ENCODE measurements around the gene KCTD10. TPM values are rescaled to one million over a fixed set of nuclear protein-coding genes. Genes with fewer than 3 reads are reported as not detected.

Gene KCTD10
- total RNA-seq, 1 experiment from 2014 or later = 71.3 TPM

- H2BK5ac ChIP-seq (ENCODE audit: insufficient read length, low read length) = no peak overlapping the region
- H3K23me2 ChIP-seq (ENCODE audit: insufficient read length, low read depth, low read length, poor library complexity, severe bottlenecking) = no peaks in the 10 kb centered on the region
- peaks cover 7% of the 10 kb centered on the region in 2 experiments for H3K9me3 Mint-ChIP-seq
- H3K14ac ChIP-seq (ENCODE audit: insufficient read depth, low read length) = no peak overlapping the region
- no peak overlapping the region for H3K9ac ChIP-seq (ENCODE audit: extremely low read depth, insufficient read length, low read length)
- no peaks in the 10 kb centered on the region for H3K79me1 ChIP-seq (ENCODE audit: insufficient read depth, low read depth, low read length, poor library complexity, severe bottlenecking)
- H3K79me2 ChIP-seq (ENCODE audit: insufficient read depth, low read length) = no peaks in the 10 kb centered on the region
- H2AK5ac ChIP-seq (ENCODE audit: insufficient read length, low read length) = no peak overlapping the region
- no peak overlapping the region for H3K27ac Mint-ChIP-seq
- no peak overlapping the region for H2BK15ac ChIP-seq (ENCODE audit: low read depth, low read length)
- H3T11ph ChIP-seq (ENCODE audit: low read length) = no peak overlapping the region
- H3K56ac ChIP-seq (ENCODE audit: insufficient read length, low read depth, low read length) = no peak overlapping the region
- no peak overlapping the region for H2AFZ ChIP-seq (ENCODE audit: low read length)
- no peak overlapping the region for H3K23ac ChIP-seq (ENCODE audit: insufficient read length, low read depth, low read length)
- H2BK12ac ChIP-seq (ENCODE audit: insufficient read length, low read depth, low read length) = no peak overlapping the region
- H4K5ac ChIP-seq (ENCODE audit: insufficient read length, low read depth, low read length) = no peak overlapping the region
- no peak overlapping the region for H3K4me2 ChIP-seq (ENCODE audit: insufficient read depth, insufficient read length, low read length)
- H3K4me1 ChIP-seq (ENCODE audit: insufficient read depth, low read length) = no peaks in the 10 kb centered on the region
- no peak overlapping the region for H2BK120ac ChIP-seq (ENCODE audit: low read depth, low read length, poor library complexity, severe bottlenecking)
- H3K18ac ChIP-seq (ENCODE audit: insufficient read length, low read depth, low read length) = no peak overlapping the region
- H2BK20ac ChIP-seq (ENCODE audit: low read depth, low read length, poor library complexity, severe bottlenecking) = no peak overlapping the region
- no peak overlapping the region for H3K4ac ChIP-seq (ENCODE audit: low read depth, low read length)
- no peaks in the 10 kb centered on the region for H3K27me3 Mint-ChIP-seq (ENCODE audit: low read depth)
- TF ChIP-seq, protein P1, sequence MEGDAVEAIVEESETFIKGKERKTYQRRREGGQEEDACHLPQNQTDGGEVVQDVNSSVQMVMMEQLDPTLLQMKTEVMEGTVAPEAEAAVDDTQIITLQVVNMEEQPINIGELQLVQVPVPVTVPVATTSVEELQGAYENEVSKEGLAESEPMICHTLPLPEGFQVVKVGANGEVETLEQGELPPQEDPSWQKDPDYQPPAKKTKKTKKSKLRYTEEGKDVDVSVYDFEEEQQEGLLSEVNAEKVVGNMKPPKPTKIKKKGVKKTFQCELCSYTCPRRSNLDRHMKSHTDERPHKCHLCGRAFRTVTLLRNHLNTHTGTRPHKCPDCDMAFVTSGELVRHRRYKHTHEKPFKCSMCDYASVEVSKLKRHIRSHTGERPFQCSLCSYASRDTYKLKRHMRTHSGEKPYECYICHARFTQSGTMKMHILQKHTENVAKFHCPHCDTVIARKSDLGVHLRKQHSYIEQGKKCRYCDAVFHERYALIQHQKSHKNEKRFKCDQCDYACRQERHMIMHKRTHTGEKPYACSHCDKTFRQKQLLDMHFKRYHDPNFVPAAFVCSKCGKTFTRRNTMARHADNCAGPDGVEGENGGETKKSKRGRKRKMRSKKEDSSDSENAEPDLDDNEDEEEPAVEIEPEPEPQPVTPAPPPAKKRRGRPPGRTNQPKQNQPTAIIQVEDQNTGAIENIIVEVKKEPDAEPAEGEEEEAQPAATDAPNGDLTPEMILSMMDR (conservative IDR thresholded peaks at IDR 0.05) = no peak
- H3K27ac ChIP-seq (ENCODE audit: insufficient read length, low read depth, low read length) = no peak overlapping the region
- H3K9me3 ChIP-seq (ENCODE audit: control insufficient read depth, low read depth, low read length) = no peaks in the 10 kb centered on the region
- no CpG with 5 or more reads among the region's 5 CpGs for WGBS (ENCODE audit: extremely low coverage, insufficient read length, low lambda C conversion rate)
- no peak overlapping the region for H4K91ac ChIP-seq (ENCODE audit: insufficient read length, low read depth, low read length)
- H3K4me1 Mint-ChIP-seq = peaks cover 0 to 5% of the 10 kb centered on the region in 2 experiments; a peak in 1 of 4 replicates
- H4K8ac ChIP-seq (replicated peaks; ENCODE audit: insufficient read length, low read depth, low read length) = no peak overlapping the region
- no peak overlapping the region for H3K4me3 Mint-ChIP-seq
- no peaks in the 10 kb centered on the region for H4K20me1 ChIP-seq (ENCODE audit: control insufficient read depth, insufficient read depth, insufficient read length)
- H3K36me3 Mint-ChIP-seq (ENCODE audit: insufficient read depth in 1 of 3, low read depth in 3 of 3) = peaks cover 28 to 64% (median 62%) of the 10 kb centered on the region in 3 experiments
- no peak for DNase-seq
- H3K27me3 ChIP-seq (ENCODE audit: insufficient read depth, low read length) = no peaks in the 10 kb centered on the region
These were observed 15.3 kb upstream of the KCTD10 start for GRCh38 chr12:109492371-109492770.
